HepG2 (cell line): Measurements from ENCODE around the gene POLRMT. TPM values are rescaled to one million over a fixed set of nuclear protein-coding genes. Genes with fewer than 3 reads are reported as not detected.
A peak's percentile ranks its signal among the peaks of the same experiment; 100 is the strongest.

ENCODE experiments used
- ATAC-seq: fragments of 200-7000 bp; cut with Tn5 transposase; 3 replicates; pipeline ENCODE4 v1.9.1; 2020; ENCODE audit warnings: mild to moderate bottlenecking, moderate library complexity
- BruUV-seq: library from RNA; stranded (reverse); fragments of 400-500 nt; replicated peaks from 2 replicates; lab custom pipeline; 2021; lab: Mats Ljungman, UMichigan
- CTCF ChIA-PET: fragments of 300-600 bp; formaldehyde crosslinking; extraction: SDS; loops from one replicate; lab custom pipeline; 2021; ENCODE audit warnings: low total read pairs, inconsistent platforms, low intra/inter-chr PET ratio; lab: Yijun Ruan, JAX
- POLR2A ChIA-PET: fragments of 350-600 bp; sonication (Branson Sonifier 250); formaldehyde crosslinking; loops from one replicate; lab custom pipeline; 2020; ENCODE audit warnings: antibody characterized with exemption, inconsistent platforms; lab: Yijun Ruan, JAX
- DNase-seq: peaks from one replicate; pipeline ENCODE4 v3.0.0-alpha.2; 2015; ENCODE audit warnings: low spot score
- FAIRE-seq: peaks from 3 replicates; lab custom pipeline; 2011; peaks lifted over from hg19 to GRCh38; lab: Jason Lieb, UNC
- H2AFZ ChIP-seq: one replicate; pipeline ENCODE4 v1.6.1; 2011; ENCODE audit warnings: low read length, inconsistent platforms
- H3K27ac ChIP-seq: fragments of 300-600 bp; 3 replicates; pipeline ENCODE4 v1.8.0; 2011; ENCODE audit warnings: mixed run types, mild to moderate bottlenecking, mixed read lengths, low read length, inconsistent platforms; ENCODE audit not compliant: insufficient read depth; ENCODE audit errors: extremely low read length
- H3K27me3 ChIP-seq, 2 experiments: fragments of 200-600 bp in 1 of 2; 2 replicates in 1 of 2; 3 replicates in 1 of 2; pipeline versions ENCODE4 v1.6.0 to v1.8.0; 2011; ENCODE audit warnings: low read length in 2 of 2, mild to moderate bottlenecking in 2 of 2, moderate library complexity in 2 of 2, inconsistent platforms in 1 of 2; ENCODE audit not compliant: insufficient read depth in 2 of 2, control insufficient read depth in 1 of 2
- H3K36me3 ChIP-seq, 2 experiments: fragments of 200-600 bp in 1 of 2; replicated peaks in 1 of 2; 2 replicates in 1 of 2; 3 replicates in 1 of 2; pipeline versions ENCODE4 v1.5.1 to v1.8.0; 2011; ENCODE audit warnings: low read length in 2 of 2, inconsistent platforms in 1 of 2; ENCODE audit not compliant: insufficient read depth in 2 of 2, control insufficient read depth in 1 of 2
- H3K4me1 ChIP-seq: 2 replicates; pipeline ENCODE4 v1.5.1; 2012; ENCODE audit warnings: low read length, inconsistent platforms; ENCODE audit not compliant: insufficient read depth
- H3K4me2 ChIP-seq: 2 replicates; pipeline ENCODE4 v1.6.0; 2011; ENCODE audit warnings: low read depth, low read length, inconsistent platforms
- H3K4me3 ChIP-seq, 3 experiments: fragments of 200-600 bp in 1 of 3; sonication (generic), shearing (Covaris generic) in 1 of 3; replicated peaks in 1 of 3; 2 replicates each; pipeline ENCODE4 v1.5.1; 2011 to 2016; ENCODE audit warnings: low read length in 3 of 3, inconsistent platforms in 2 of 3, low read depth in 2 of 3, mild to moderate bottlenecking in 2 of 3, control low read depth in 1 of 3, mixed read lengths in 1 of 3; ENCODE audit not compliant: insufficient read depth in 1 of 3
- H3K79me2 ChIP-seq: one replicate; pipeline ENCODE4 v1.6.1; 2011; ENCODE audit warnings: low read length, inconsistent platforms; ENCODE audit not compliant: insufficient read depth
- H3K9ac ChIP-seq: 2 replicates; pipeline ENCODE4 v1.6.0; 2011; ENCODE audit warnings: mild to moderate bottlenecking, low read depth, low read length, inconsistent platforms; ENCODE audit not compliant: insufficient read depth
- H3K9me3 ChIP-seq: 2 replicates; pipeline ENCODE4 v1.5.1; 2012; ENCODE audit warnings: mild to moderate bottlenecking, low read length
- H4K20me1 ChIP-seq: 2 replicates; pipeline ENCODE4 v1.6.0; 2011; ENCODE audit warnings: inconsistent platforms, mild to moderate bottlenecking, low read length, moderate library complexity; ENCODE audit not compliant: insufficient read depth
- ARID5B ChIP-seq: IDR thresholded peaks from 2 replicates; pipeline ENCODE4 v1.4.0; 2020; ENCODE audit warnings: mild to moderate bottlenecking, missing genetic modification reagents
- GPBP1L1 ChIP-seq: sonication (generic); formaldehyde crosslinking; IDR thresholded peaks from 2 replicates; pipeline ENCODE4 v1.5.0; 2020; ENCODE audit warnings: mild to moderate bottlenecking, missing genetic modification reagents
- KLF16 ChIP-seq, 2 experiments: sonication (generic) in 1 of 2; formaldehyde crosslinking in 1 of 2; IDR thresholded peaks; 2 replicates each; pipeline versions ENCODE4 v1.6.1 to v1.8.0; 2016 to 2023; ENCODE audit warnings: missing genetic modification reagents in 2 of 2, missing compliant biosample characterization in 1 of 2
- SRY ChIP-seq: sonication (generic); formaldehyde crosslinking; IDR thresholded peaks from 2 replicates; pipeline ENCODE4 v1.8.0; 2022; ENCODE audit warnings: mild to moderate bottlenecking, missing genetic modification reagents
- TOPORS ChIP-seq: sonication (generic); formaldehyde crosslinking; IDR thresholded peaks from 2 replicates; pipeline ENCODE4 v1.8.0; 2023; ENCODE audit warnings: mild to moderate bottlenecking, missing genetic modification reagents
- UBTF ChIP-seq: sonication (generic); formaldehyde crosslinking; IDR thresholded peaks from 2 replicates; pipeline ENCODE4 v1.4.0; 2020; ENCODE audit warnings: mild to moderate bottlenecking, missing genetic modification reagents
- ZNF333 ChIP-seq: sonication (generic); formaldehyde crosslinking; IDR thresholded peaks from 2 replicates; pipeline ENCODE4 v1.4.0; 2020; ENCODE audit warnings: mild to moderate bottlenecking, missing genetic modification reagents, borderline replicate concordance
- ZNF547 ChIP-seq: sonication (generic); formaldehyde crosslinking; IDR thresholded peaks from 2 replicates; pipeline ENCODE4 v1.5.1; 2020; ENCODE audit warnings: mild to moderate bottlenecking, missing genetic modification reagents
- ZNF674 ChIP-seq: sonication (generic); formaldehyde crosslinking; IDR thresholded peaks from 2 replicates; pipeline ENCODE4 v1.5.0; 2020; ENCODE audit warnings: low read depth, mild to moderate bottlenecking, missing genetic modification reagents
- ZNF749 ChIP-seq: sonication (generic); formaldehyde crosslinking; IDR thresholded peaks from 2 replicates; pipeline ENCODE4 v1.8.0; 2022; ENCODE audit warnings: mild to moderate bottlenecking, missing genetic modification reagents, moderate library complexity, borderline replicate concordance
- WGBS: methylation state at CpG from one replicate; pipeline ENCODE4 v1.1.6; 2017; ENCODE audit warnings: low lambda C conversion rate; 5-methylcytosine and 5-hydroxymethylcytosine counted together
- in situ Hi-C: cut with HindIII; loops from 2 replicates; pipeline ENCODE4 v1.10.0; 2017; ENCODE audit warnings: low pct_unique_long_range_greater_than_20kb; ENCODE audit not compliant: extremely low pct_ligation_motif_present
- intact Hi-C: fragments of 100-400 bp; cut with micrococcal nuclease; formaldehyde crosslinking; loops from one replicate; pipeline ENCODE4 v1.10.0; 2022; ENCODE audit not compliant: unreplicated experiment
- polyA plus RNA-seq, 8 experiments: library from polyadenylated mRNA; depleted of rRNA in 3 of 8; stranded (reverse) in 7 of 8; unstranded in 1 of 8; fragments of >200 nt; fragmentation: Illumina TruSeq in 4 of 8; extraction: Trizol in 4 of 8; gene quantifications; 2 replicates each; pipeline versions ENCODE4 v1.2.1 to v1.2.3, GENCODE V29; 2011 to 2016; ENCODE audit warnings: low read depth in 4 of 8, missing spikeins in 1 of 8, mixed read lengths in 1 of 8; ENCODE audit not compliant: insufficient read depth in 1 of 8
- total RNA-seq, 5 experiments: library from RNA; depleted of rRNA; stranded (reverse); fragments of >200 nt; fragmentation: Illumina TruSeq; extraction: Trizol; gene quantifications; 2 replicates each; pipeline ENCODE4 v1.2.3, GENCODE V29; 2016; ENCODE audit warnings: low read depth in 1 of 5

POLRMT gene
- total and polyA plus RNA-seq, 2 of the 13 experiments (the other 11 are each of a cell fraction or from before 2014, with no cell fraction given) = 78.0 to 101 TPM

GRCh38 chr19:681029-682019, 48.0 kb upstream of the POLRMT start (continued):
- TF ChIP-seq GPBP1L1 (CRISPR knock-in tag) = no peak
- TF ChIP-seq KLF16 (CRISPR knock-in tag; IDR thresholded peaks at IDR 0.05) = no peak

GRCh38 chr19:680287-681028, 47.1 kb upstream of the POLRMT start:
- in situ Hi-C loops (no loop called here), intact Hi-C loops (no loop called here)
- Histone ChIP-seq H3K9me3 (no peaks in the 10 kb centered on the region), H3K79me2 (no peaks in the 10 kb centered on the region), H3K9ac (peak overlapping the region; percentile 82), H4K20me1 (no peaks in the 10 kb centered on the region), H3K4me3 (peak overlapping the region; percentile 61 to 89 (median 63); a peak in 5 of 6 replicates), H2AFZ (no peak overlapping the region), H3K36me3 (no peaks in the 10 kb centered on the region), H3K27me3 (peaks cover 0 to 7% of the 10 kb centered on the region in 2 experiments; a peak in 1 of 5 replicates), H3K4me2 (peak overlapping the region; percentile 82), H3K4me1 (peaks cover 38% of the 10 kb centered on the region), H3K27ac (peak overlapping the region; percentile 95)
- CTCF ChIA-PET = interaction anchor here (0.6 to 2.2 kb wide), 2 partner anchors 9 to 16 kb away, joined by 3 to 13 read pairs; no protein-coding TSS in a partner anchor
- 8% methylated on average over 13 of the region's 70 CpGs for WGBS
- POLR2A ChIA-PET = interaction anchor here (0.7 to 5.3 kb wide), 14 partner anchors 10 to 346 kb away, joined by 3 to 56 read pairs (median 6); partner anchors contain the start of genes CNN2, PALM and RNF126
- ATAC-seq (peak; percentile 70), FAIRE-seq (peak; percentile 71), DNase-seq (peak; percentile 93)
- BruUV-seq = no TSS peak
- no peak for TF ChIP-seq ARID5B (CRISPR knock-in tag)
- TF ChIP-seq TOPORS (CRISPR knock-in tag) = peak; percentile 78; the same call in 1 of the 2 replicates
- TF ChIP-seq SRY = peak; percentile 89; the same call in 1 of the 2 replicates
- TF ChIP-seq ZNF749 = 0 out of 2 replicates have a peak, but pooled peaks have one; percentile 67
- TF ChIP-seq UBTF (CRISPR knock-in tag) = peak; percentile 42; the same call in 1 of the 2 replicates
- no peak for TF ChIP-seq ZNF333 (CRISPR knock-in tag)
- no peak for TF ChIP-seq ZNF674 (CRISPR knock-in tag)
- TF ChIP-seq ZNF547 (CRISPR knock-in tag) = peak; percentile 78; the same call in 1 of the 2 replicates
